A549 treated with GW870086 at 1 μM for 4 hours (cell line): ENCODE results near the gene SVOP. TPM values are rescaled to one million over a fixed set of nuclear protein-coding genes. Genes with fewer than 3 reads are reported as not detected.

Experiments used
- total RNA-seq: library from RNA; stranded (reverse); fragments of 200-300 nt; extraction: Qiagen RNA extraction; gene quantifications from 5 replicates; pipeline ENCODE4 v1.2.3, GENCODE V29; 2022; ENCODE audit warnings: low read depth

The SVOP gene
- not detected in 5 replicates for total RNA-seq

GRCh38 chr12:109020796-109021380, at the start of gene SVOP:
TSS of gene SVOP (minus strand) at chr12:109021068. CDS start at chr12:109020868, 200 bp downstream.

GRCh38 chr12:109052414-109053323, 31.8 kb upstream of the SVOP start, which contains the start of gene USP30:
TSS of gene USP30 (plus strand) at chr12:109052576. CDS start at chr12:109052679, 103 bp downstream.

GRCh38 chr12:108879615-108880254, 141.1 kb downstream of the SVOP start, which contains the start of gene DAO:
TSS of gene DAO (plus strand) at chr12:108880092. CDS start at chr12:108885007, 4,915 bp downstream.

Other genes starting within 250 kb of the SVOP start
- gene SSH1, start 163.5 kb downstream of the SVOP start, total RNA-seq: 15.1 to 26.1 TPM (median 23.7 TPM) in 5 replicates
- gene DAO, start 141.0 kb downstream of the SVOP start, total RNA-seq: not detected in 5 replicates
- gene USP30, start 31.5 kb upstream of the SVOP start, total RNA-seq: 6.3 to 10.1 TPM (median 8.6 TPM) in 5 replicates
- 43.0 to 52.4 TPM (median 46.9 TPM) in 5 replicates for gene ALKBH2, start 72.4 kb upstream of the SVOP start, total RNA-seq
- gene UNG, start 76.5 kb upstream of the SVOP start, total RNA-seq: 81.1 to 85.2 TPM (median 82.8 TPM) in 5 replicates
- gene ACACB, start 95.5 kb upstream of the SVOP start, total RNA-seq: 9.1 to 15.6 TPM (median 11.2 TPM) in 5 replicates